ENCODE results near the gene GNAO1.

Gene GNAO1

GRCh38 chr16:56294579-56294978 lies 103.3 kb downstream of the GNAO1 start:
- no peak for DNase-seq

DNA sequence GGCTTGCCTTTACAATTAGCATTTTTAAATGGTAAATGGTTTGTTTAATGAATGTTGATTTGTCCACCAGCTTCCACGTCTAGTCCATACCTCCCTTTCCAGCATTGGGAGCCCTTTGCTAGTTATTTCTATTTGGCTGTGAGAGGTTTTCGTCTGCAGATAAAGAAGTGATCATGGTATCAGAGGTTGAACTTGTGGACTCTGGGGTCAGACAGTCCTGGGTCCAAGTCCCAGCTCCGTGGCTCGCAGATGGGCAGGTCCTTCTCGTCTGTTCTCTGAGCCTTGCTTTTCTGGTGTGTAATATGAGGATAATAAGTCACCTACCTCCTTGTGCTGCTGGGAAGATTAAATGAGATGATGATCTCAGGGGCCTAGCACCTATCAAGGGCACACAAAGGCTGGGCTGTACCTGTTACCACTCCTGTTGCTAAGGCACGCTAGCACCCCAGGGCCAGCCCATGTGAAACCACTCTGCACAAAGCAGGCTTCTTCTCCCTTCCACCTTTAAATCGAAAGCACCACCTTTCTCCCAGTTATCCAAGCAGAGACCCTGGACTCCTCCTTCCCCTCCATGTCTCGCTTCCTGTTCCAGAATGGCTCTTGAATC lies 103.9 kb downstream of the GNAO1 start:
- no peak for DNase-seq

DNA sequence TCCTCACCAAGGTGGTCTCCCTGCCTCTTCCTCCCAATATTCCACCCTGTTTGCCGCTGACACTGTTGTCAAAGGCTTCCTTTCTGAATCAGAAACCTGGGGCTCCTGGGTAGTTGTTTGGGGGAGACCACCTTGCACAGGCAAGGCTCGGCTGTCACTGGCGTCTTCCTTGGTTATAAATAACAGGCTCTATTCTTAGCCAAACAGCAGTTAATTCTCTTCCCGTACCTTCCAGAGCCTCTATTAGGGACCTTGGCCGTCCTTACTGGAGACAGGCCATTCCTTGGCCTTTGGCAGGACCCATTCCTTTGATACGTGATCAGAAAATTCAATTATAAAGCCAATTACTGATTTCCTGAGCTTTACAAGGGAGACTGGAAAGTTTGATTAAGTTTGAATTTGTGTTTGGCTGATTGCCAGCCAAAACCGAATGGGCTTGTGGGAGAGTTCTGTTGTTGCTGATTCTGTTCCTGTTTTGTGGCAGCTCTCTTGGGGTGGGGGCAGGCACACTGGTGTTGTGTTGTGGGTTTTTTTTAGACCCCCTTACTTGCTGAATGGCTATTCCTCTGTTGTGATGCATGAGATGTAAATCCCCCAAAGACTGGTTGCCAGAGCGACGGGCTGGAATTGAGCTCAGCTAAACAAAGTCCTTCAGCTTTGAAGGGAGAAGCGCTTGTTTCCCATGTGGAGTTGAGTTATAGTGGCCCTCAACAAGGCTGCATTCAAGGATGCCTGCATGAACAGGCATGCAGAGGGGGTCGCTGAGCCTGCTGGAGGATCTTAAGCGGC lies 104.6 kb downstream of the GNAO1 start:
- DNase-seq, result no peak

DNA sequence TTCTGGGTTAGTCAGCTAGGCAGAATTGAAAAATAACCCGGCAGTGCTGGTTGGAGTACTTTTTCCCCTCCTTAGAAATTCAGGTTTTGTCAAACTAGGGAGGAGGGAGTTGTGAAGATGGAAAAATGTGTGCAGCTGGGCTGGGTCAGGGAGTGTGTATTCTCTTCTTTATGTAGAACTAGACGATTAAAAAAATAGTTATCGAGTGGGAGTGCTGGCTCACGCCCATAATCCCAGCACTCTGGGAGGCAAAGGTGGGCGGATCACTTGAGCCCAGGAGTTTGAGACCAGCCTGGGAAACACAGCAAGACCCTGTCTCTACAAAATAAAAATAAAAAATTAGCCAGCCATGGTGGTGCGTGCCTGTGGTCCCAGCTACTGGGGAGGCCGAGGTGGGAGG lies 106.4 kb downstream of the GNAO1 start:
- DNase-seq, result no peak

DNA sequence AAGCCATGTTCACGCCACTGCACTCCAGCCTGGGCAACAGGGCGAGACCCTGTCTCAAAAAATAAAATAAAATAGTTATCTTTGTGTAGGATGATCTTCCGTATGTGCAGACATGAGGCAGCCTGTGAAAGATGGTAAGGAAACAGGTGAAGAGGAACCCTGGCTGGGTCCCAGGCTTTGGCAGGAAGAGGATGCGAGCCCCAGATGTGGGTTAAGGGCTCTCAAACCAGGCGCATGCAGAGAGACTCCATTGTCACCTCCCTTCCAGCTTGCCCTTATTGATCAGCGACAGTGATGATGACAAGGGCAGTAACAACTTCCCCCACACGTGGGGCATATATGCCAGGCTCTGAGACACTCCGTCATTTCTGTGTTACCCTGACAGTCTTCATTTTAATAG lies 106.8 kb downstream of the GNAO1 start:
- no peak for DNase-seq

GRCh38 chr16:56298948-56299596 lies 107.8 kb downstream of the GNAO1 start:
- DNase-seq, result no peak

DNA sequence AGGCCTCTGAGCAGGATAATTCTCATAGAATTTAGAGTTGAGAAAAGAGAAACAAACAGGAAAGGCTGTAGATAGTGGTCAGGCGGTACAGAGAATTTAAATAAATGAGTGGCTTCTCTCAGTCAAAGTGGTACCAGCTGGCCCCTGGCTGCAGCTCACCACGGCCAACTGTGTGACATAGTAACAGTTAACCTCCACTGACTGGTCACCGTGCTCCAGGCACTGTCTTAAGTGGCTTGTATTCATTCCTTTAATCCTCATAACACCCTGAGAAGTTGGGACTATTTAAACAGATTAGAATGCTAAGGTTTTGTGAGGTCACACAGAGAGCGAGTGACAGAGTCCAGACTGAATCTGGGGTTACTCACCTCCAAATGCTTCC lies 108.9 kb downstream of the GNAO1 start:
- no peak for DNase-seq

DNA sequence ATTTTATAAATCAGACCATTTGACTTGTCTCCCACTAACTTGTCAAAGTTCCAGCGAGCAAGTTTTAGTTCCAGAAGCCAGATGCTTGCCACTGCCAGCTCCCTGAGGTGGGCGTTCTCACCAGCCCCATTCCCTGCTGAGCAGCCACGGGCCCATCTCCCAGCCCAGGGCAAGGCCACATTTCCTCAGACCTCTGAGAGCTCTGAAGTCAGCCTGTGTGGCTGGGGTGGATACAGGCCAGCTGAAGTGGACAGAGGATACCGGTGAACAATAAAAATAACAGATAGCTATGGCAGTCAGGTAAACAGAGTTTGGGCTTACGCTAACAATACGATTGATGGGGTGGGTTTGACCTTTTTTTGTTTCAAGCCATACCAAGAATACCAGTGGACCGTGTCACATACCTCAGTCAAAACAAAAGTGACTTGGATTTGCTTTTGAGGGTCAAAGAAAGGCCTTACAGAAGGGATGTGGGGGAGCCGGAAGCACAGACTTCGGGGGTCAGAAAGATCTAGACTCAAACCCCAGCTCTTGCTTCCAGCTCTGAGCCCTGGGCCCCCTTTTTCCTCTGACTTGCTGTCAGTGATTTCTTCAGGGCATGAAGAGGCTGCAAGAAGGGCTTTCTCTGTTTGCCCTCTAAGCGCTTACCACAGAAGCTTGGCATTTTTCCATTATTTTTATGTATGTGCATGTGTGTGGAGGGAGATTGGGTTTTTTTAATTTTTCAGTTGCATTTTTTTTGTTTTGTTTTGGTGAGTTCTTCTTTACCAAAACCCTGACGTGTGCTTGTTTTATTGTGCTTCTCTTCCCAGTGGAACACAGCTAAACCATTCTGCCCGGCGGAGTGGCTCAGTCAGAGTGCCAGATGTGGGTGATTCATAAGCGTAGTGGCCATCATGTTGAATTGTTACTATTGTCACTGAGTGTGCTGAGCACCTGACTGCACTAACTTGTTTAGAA lies 109.9 kb downstream of the GNAO1 start:
- DNase-seq, result no peak

DNA sequence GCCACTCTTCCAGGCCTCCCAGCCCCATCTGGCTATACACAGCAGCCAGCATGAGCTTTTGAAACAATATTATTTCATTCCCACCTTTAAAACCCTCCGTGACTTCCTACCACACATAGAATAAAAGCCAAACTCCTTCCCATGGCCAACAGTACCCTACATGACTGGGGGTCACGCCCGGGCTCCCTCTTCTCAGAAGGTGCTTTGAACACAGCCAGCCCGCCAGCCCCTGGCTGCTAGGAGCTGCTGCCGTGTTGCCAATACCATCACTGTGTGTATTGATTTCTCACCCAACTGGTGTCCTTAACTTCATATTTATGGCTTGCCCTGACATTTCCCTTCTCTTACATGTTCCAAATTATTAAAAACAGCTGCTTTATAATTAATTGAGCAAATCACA lies 111.2 kb downstream of the GNAO1 start:
- DNase-seq, result no peak

DNA sequence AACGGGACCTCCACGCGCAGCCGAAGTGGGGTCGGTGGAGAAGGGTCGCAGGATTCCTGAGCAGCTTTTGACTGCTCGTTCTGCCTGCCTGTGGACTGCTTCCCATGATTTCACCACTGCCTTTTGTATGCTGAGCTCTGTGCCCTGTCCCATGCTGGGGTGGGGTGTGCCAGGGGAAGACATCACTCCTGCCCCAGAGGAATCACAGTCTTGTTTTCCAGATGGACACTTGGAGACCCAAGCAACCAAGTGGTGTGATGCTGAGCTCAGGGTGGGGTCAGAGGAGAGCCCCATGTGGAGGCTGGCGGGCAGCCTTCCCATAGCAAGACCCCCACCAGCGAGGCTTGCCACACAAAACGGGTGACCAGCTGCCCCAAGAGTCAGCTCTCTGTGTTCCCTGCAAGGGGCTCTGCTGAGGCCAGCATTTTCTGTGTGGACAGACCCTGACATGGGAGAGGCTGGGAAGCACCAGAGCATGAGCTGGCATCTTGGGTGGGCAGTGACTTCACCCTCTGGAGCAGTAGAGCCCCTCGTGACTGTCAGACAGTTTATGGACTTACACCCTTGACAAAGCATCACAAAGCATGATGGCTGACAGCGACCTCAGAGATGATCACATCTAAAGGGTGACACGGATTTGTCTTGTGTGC lies 111.9 kb downstream of the GNAO1 start:
- no peak for DNase-seq

DNA sequence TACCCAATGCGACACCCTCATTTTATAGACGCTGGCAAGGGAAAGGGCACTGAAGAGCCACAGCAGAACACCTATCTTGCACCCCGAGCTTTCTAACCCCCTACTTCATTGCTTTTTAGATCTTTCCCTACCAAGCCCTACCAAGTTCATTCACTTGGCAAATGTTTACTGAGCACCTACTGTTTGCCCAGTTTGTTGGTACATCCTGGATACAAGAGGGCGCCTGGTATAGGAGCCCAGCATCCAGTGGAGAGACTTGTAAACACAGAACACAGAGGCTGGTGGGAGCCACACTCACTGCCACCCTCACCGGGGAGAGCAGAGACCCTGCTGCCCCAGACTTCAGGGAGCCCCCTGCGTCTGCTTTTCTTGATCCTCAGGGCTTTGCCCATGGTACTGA lies 112.6 kb downstream of the GNAO1 start:
- DNase-seq, result no peak

DNA sequence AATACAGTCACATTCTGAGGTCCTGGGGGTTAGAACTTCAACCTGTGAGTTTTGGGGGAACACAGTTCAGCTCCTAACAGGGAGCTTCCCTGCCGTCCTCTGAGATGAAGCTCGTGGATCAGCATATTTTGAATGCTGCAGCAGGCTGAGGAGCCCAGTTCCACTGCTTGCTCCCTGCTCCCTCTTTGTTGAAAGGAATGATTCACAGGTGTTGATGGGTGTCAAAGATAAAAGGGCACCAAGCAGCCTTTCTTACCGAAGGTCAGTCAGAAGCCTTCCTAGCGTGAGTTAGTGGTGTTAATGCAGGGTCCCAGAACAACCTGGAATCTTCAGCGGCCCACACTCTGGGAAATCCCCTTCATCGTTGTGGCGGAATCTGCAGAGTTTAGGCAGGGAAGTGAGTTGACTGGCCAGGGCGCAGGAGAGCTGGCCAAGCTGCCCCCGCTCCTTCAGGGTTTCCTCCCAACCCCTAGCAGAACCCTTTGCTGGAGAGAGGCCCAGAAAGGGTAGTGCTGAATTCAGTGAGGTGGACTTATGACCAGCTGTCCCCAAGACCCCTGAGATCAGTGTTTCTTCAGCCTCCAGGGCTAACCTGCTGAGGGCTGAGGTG lies 114.8 kb downstream of the GNAO1 start:
- no peak for DNase-seq

GRCh38 chr16:56306690-56307533 lies 115.6 kb downstream of the GNAO1 start:
- DNase-seq, result no peak

GRCh38 chr16:56307534-56307873 lies 116.2 kb downstream of the GNAO1 start:
- DNase-seq, result no peak

DNA sequence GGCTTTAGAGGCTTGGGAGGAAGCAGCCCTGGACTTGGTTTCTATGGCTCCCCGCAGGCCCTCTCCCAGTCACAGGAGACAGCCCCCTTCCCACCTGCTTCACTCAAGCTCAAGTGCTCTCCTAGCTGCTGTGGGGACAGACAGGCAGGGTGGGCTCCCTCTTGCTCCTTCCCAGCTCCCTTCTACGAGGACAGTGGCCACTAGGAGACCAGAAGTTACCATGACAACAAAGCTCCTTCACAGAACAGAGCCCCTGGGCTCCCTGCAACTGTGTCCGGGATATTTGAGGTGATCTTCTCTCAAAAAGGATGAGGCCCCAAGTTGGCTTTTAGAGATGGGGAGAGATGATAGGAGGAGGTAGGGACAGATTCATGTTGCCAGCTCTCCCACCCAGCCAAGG lies 117.7 kb downstream of the GNAO1 start:
- DNase-seq, result no peak

DNA sequence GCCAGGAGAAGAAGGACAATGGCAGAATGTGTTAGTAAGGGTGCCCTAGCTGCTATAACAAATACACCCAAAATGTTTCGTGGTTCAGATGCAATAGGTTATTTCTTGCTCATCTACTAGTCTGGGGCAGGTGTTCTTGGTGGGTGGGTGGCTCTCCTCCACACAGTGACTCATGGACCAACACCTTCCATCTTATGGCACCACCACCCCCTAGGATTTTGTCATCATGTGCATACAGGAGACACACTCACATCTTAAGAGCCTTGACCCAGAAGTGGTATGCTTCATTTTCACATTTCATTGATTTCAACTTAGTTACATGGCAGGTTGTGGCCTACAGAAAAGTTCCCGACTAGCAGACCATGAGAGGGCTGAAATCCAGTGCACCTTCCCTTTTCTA lies 119.4 kb downstream of the GNAO1 start:
- DNase-seq, result no peak

DNA sequence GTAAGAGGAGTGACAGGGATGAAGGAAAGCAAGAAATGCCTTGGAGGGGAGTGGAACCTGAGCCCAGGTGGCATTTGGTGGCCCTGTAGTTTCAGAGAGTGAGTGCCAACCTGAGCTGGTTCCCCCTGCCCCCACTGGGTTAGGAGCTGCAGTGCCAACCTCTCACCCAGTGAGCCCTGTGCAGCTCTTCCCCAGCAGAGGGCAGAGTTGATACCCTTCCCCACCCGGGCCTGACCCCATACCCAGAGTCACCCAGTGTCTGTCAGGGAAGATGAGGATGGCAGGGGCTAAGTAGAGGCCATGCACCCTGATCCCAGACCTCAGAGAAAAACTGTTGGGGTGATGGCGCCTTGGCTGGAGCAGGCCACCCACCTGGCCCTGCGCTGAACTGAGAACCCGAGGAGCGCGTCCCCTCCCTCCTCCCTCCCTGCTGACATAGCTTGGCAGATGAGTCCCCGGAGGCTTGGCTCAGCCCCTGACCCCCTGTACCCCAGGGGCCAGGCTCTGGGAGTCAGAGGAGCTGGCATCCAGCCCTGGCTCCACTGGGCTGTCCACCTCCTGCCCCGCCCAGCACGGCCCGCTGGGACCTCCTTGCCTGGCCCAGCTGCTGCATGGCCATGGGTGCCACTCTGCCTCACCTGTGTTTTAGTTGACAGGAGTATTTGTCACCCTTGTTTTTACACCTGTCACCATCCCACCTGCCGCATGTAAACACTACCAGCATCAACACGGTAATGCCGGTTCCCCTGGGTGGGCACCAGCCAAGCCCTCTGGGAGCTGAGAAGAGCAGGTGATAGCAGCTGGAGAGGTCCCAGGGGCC lies 120.1 kb downstream of the GNAO1 start:
- DNase-seq, result no peak

GRCh38 chr16:56312028-56312300 lies 120.7 kb downstream of the GNAO1 start:
- no peak for DNase-seq

- no peak for DNase-seq
These were observed 121.3 kb downstream of the GNAO1 start for GRCh38 chr16:56312556-56312955.

- DNase-seq, result no peak
These were observed 123.1 kb downstream of the GNAO1 start for GRCh38 chr16:56314244-56314850.

Data from SIG-M5 (cell line).